GM23248 (cell line): ENCODE data around the gene ABHD1. TPM values are rescaled to one million over a fixed set of nuclear protein-coding genes. Genes with fewer than 3 reads are reported as not detected.
"Not testable (repeated sequence)": the region's sequence is repeated elsewhere in the genome, so short reads cannot be mapped to it uniquely, and the experiment has no call there.

Source experiments
- DNase-seq: peaks from one replicate; pipeline ENCODE4 v3.0.0-alpha.2; 2015
- H2AFZ ChIP-seq: fragments of 200-600 bp; sonication (generic); 2 replicates; pipeline ENCODE4 v1.6.1; 2016; ENCODE audit warnings: antibody characterized with exemption
- H3F3A ChIP-seq: fragments of 200-600 bp; sonication (generic); 2 replicates; pipeline ENCODE4 v1.6.1; 2016; ENCODE audit warnings: mild to moderate bottlenecking, antibody characterized with exemption, mixed run types; ENCODE audit not compliant: insufficient read depth
- H3K27ac ChIP-seq: fragments of 200-600 bp; sonication (generic); 2 replicates; pipeline ENCODE4 v1.5.1; 2016; ENCODE audit warnings: mild to moderate bottlenecking
- H3K27me3 ChIP-seq: fragments of 200-600 bp; sonication (generic); replicated peaks from 2 replicates; pipeline ENCODE4 v1.6.1; 2016; ENCODE audit warnings: mild to moderate bottlenecking; ENCODE audit not compliant: insufficient read depth
- H3K36me3 ChIP-seq: fragments of 200-600 bp; sonication (generic); 2 replicates; pipeline ENCODE4 v1.6.1; 2016; ENCODE audit warnings: low read depth, mild to moderate bottlenecking
- H3K4me1 ChIP-seq: fragments of 200-600 bp; sonication (generic); 2 replicates; pipeline ENCODE4 v1.6.1; 2016; ENCODE audit warnings: mild to moderate bottlenecking; ENCODE audit not compliant: insufficient read depth
- H3K4me2 ChIP-seq: fragments of 200-600 bp; sonication (generic); one replicate; pipeline ENCODE4 v1.6.1; 2016; ENCODE audit warnings: mild to moderate bottlenecking; ENCODE audit not compliant: unreplicated experiment
- H3K4me3 ChIP-seq: fragments of 200-600 bp; sonication (generic); 2 replicates; pipeline ENCODE4 v1.5.1; 2016; ENCODE audit warnings: mild to moderate bottlenecking
- H3K79me2 ChIP-seq: fragments of 200-600 bp; sonication (generic); 2 replicates; pipeline ENCODE4 v1.6.1; 2016; ENCODE audit warnings: mild to moderate bottlenecking; ENCODE audit not compliant: insufficient read depth
- H3K9ac ChIP-seq: fragments of 200-600 bp; sonication (generic); 2 replicates; pipeline ENCODE4 v1.6.1; 2016; ENCODE audit warnings: mild to moderate bottlenecking
- H3K9me2 ChIP-seq: fragments of 200-600 bp; sonication (generic); 2 replicates; pipeline ENCODE4 v1.6.1; 2016; ENCODE audit warnings: mixed run types, mild to moderate bottlenecking, moderate library complexity; ENCODE audit not compliant: insufficient read depth
- H3K9me3 ChIP-seq: fragments of 200-600 bp; sonication (generic); one replicate; pipeline ENCODE4 v1.6.1; 2017; ENCODE audit warnings: low read depth
- H4K20me1 ChIP-seq: fragments of 200-600 bp; sonication (generic); 2 replicates; pipeline ENCODE4 v1.6.0; 2016; ENCODE audit not compliant: insufficient read depth
- EZH2 ChIP-seq: fragments of 200-600 bp; sonication (generic); IDR thresholded peaks from 2 replicates; pipeline ENCODE4 v1.6.1; 2018; ENCODE audit warnings: antibody characterized with exemption, mild to moderate bottlenecking; ENCODE audit not compliant: insufficient read depth, poor library complexity, severe bottlenecking
- EZH2phosphoT487 ChIP-seq: fragments of 200-600 bp; sonication (generic); IDR thresholded peaks from 2 replicates; pipeline ENCODE4 v1.6.1; 2018; ENCODE audit warnings: antibody characterized with exemption, moderate library complexity, mild to moderate bottlenecking, low read depth; ENCODE audit not compliant: insufficient read depth
- WGBS, 2 experiments: methylation state at CpG; one replicate each; pipeline ENCODE4 v1.1.6; 2015 to 2017; ENCODE audit warnings: low lambda C conversion rate in 2 of 2, low coverage in 1 of 2; ENCODE audit errors: missing lambda C conversion rate in 2 of 2; 5-methylcytosine and 5-hydroxymethylcytosine counted together
- in situ Hi-C: fragments of 300-500 bp; cut with MboI; formaldehyde crosslinking; loops from 2 replicates; pipeline ENCODE4 v1.15.0; 2020
- polyA plus RNA-seq: library from polyadenylated mRNA; unstranded; fragments of >200 nt; fragmentation: Nextera tagmentation; extraction: Ambion mirVana; gene quantifications from 2 replicates; pipeline ENCODE4 v1.2.1, GENCODE V29; 2016
- total RNA-seq: library from RNA; depleted of rRNA; stranded (reverse); fragments of >200 nt; shearing (Covaris generic); gene quantifications from 2 replicates; pipeline ENCODE4 v1.2.3, GENCODE V29; 2014

ABHD1 gene
- total and polyA plus RNA-seq, 2 experiments from 2014 or later, result not detected

- H3K9ac ChIP-seq, result no peak overlapping the region
- no peaks in the 10 kb centered on the region for H3F3A ChIP-seq
- no peaks in the 10 kb centered on the region for H3K9me3 ChIP-seq
- TF ChIP-seq EZH2, result no peak
- TF ChIP-seq EZH2phosphoT487, result no peak
- H3K27me3 ChIP-seq, result peaks cover 51% of the 10 kb centered on the region
- H3K79me2 ChIP-seq, result no peaks in the 10 kb centered on the region
- H3K36me3 ChIP-seq, result no peaks in the 10 kb centered on the region
- H2AFZ ChIP-seq, result no peak overlapping the region
- in situ Hi-C loops, result no loop called here
- no peaks in the 10 kb centered on the region for H4K20me1 ChIP-seq
- H3K9me2 ChIP-seq, result no peaks in the 10 kb centered on the region
- no peaks in the 10 kb centered on the region for H3K4me1 ChIP-seq
- no peak overlapping the region for H3K27ac ChIP-seq
- H3K4me3 ChIP-seq, result no peak overlapping the region
- WGBS, 2 experiments, result 44% methylated on average over 8 of the region's 8 CpGs
- no peak overlapping the region for H3K4me2 ChIP-seq
- DNase-seq, result peak; percentile 19
Measured at GRCh38 chr2:27171351-27171848, 47.8 kb downstream of the ABHD1 start.

- H3K4me1 ChIP-seq, result no peaks in the 10 kb centered on the region
- WGBS, 2 experiments, result 63 to 70% methylated on average over 6 of the region's 6 CpGs
- no peaks in the 10 kb centered on the region for H3K36me3 ChIP-seq
- no peak for TF ChIP-seq EZH2phosphoT487
- TF ChIP-seq EZH2, result no peak
- H3F3A ChIP-seq, result no peaks in the 10 kb centered on the region
- no peaks in the 10 kb centered on the region for H3K9me3 ChIP-seq
- no peak overlapping the region for H3K4me3 ChIP-seq
- no peaks in the 10 kb centered on the region for H3K79me2 ChIP-seq
- no peaks in the 10 kb centered on the region for H3K9me2 ChIP-seq
- H3K4me2 ChIP-seq, result no peak overlapping the region
- peak; percentile 19 for DNase-seq
- H4K20me1 ChIP-seq, result no peaks in the 10 kb centered on the region
- peaks cover 56% of the 10 kb centered on the region for H3K27me3 ChIP-seq
- no peak overlapping the region for H2AFZ ChIP-seq
- H3K9ac ChIP-seq, result no peak overlapping the region
- H3K27ac ChIP-seq, result no peak overlapping the region
- in situ Hi-C loops, result no loop called here
Measured at GRCh38 chr2:27174638-27175037, 51.0 kb downstream of the ABHD1 start.

GRCh38 chr2:27175330-27175729 lies 51.7 kb downstream of the ABHD1 start:
- Histone ChIP-seq H3K27ac (no peak overlapping the region), H4K20me1 (no peaks in the 10 kb centered on the region), H3K27me3 (peaks cover 51% of the 10 kb centered on the region), H3K4me1 (peaks cover 5% of the 10 kb centered on the region; the same call in 1 of the 2 replicates), H3K4me2 (no peak overlapping the region), H2AFZ (no peak overlapping the region), H3K4me3 (no peak overlapping the region), H3K9me3 (no peaks in the 10 kb centered on the region), H3K36me3 (no peaks in the 10 kb centered on the region), H3K9ac (no peak overlapping the region), H3F3A (no peaks in the 10 kb centered on the region), H3K9me2 (no peaks in the 10 kb centered on the region), H3K79me2 (no peaks in the 10 kb centered on the region)
- in situ Hi-C loops, result no loop called here
- WGBS, 2 experiments, result 53 to 56% methylated on average over 8 of the region's 8 CpGs
- no peak for TF ChIP-seq EZH2phosphoT487
- no peak for TF ChIP-seq EZH2
- DNase-seq, result no peak

- H3K27ac ChIP-seq, H3K9ac ChIP-seq, H3F3A ChIP-seq, H3K9me2 ChIP-seq, H4K20me1 ChIP-seq, DNase-seq, H2AFZ ChIP-seq, in situ Hi-C loops, H3K9me3 ChIP-seq, H3K79me2 ChIP-seq, H3K4me1 ChIP-seq, H3K4me2 ChIP-seq, H3K4me3 ChIP-seq, H3K36me3 ChIP-seq: not testable (repeated sequence)
- H3K27me3 ChIP-seq, result peaks cover 46% of the 10 kb centered on the region
- WGBS, 2 experiments, result 57 to 74% methylated on average over 4 of the region's 4 CpGs
Measured at GRCh38 chr2:27175781-27176180, 52.2 kb downstream of the ABHD1 start.
